ENCODE results near the gene PCSK4.

PCSK4 gene

GRCh38 chr19:1447504-1447903, 42.6 kb downstream of the PCSK4 start:
- H2BK120ac ChIP-seq (ENCODE audit: low read depth, low read length), result no peak overlapping the region
- no peak overlapping the region for H4K91ac ChIP-seq (ENCODE audit: low read length)
- no peak overlapping the region for H3K23ac ChIP-seq (ENCODE audit: low read length in 2 of 2)
- DNase-seq, result no peak
- peaks cover 52 to 61% of the 10 kb centered on the region in 2 experiments for H3K27me3 ChIP-seq (ENCODE audit: control insufficient read depth in 1 of 2, insufficient read depth in 1 of 2, low read length in 2 of 2)
- no peak overlapping the region for H3K4me3 ChIP-seq (ENCODE audit: insufficient read depth in 1 of 2, low read depth in 1 of 2, low read length in 2 of 2)
- no peak overlapping the region for H2AK5ac ChIP-seq (ENCODE audit: low read length, severe bottlenecking)
- no peak overlapping the region for H4K8ac ChIP-seq (ENCODE audit: low read length)
- H3K36me3 ChIP-seq (ENCODE audit: control insufficient read depth in 1 of 2, insufficient read depth in 2 of 2, low read depth in 1 of 2, low read length in 2 of 2), result peaks cover 8% of the 10 kb centered on the region in 2 experiments
- no peaks in the 10 kb centered on the region for H3K9me3 ChIP-seq (ENCODE audit: control insufficient read depth, low read length)
- no peak overlapping the region for H3K4ac ChIP-seq (ENCODE audit: low read depth in 1 of 2, low read length in 2 of 2)
- peaks cover 2% of the 10 kb centered on the region for H3K79me1 ChIP-seq (replicated peaks; ENCODE audit: low read length, poor library complexity, severe bottlenecking)
- H2BK5ac ChIP-seq (ENCODE audit: low read depth, low read length, poor library complexity, severe bottlenecking), result no peak overlapping the region
- no peak overlapping the region for H2BK12ac ChIP-seq (ENCODE audit: low read length in 2 of 2)
- no peak overlapping the region for H3K18ac ChIP-seq (ENCODE audit: low read depth in 1 of 2, low read length in 2 of 2)
- H2BK15ac ChIP-seq (ENCODE audit: low read depth, poor library complexity, severe bottlenecking), result no peak overlapping the region
- H3K9ac ChIP-seq (ENCODE audit: low read length), result no peak overlapping the region
- no peak overlapping the region for H3K27ac ChIP-seq (ENCODE audit: low read length, poor library complexity, severe bottlenecking)
- peaks cover 37% of the 10 kb centered on the region for H3K4me1 ChIP-seq (ENCODE audit: control insufficient read depth, insufficient read depth, low read depth, low read length)
- 47% methylated on average over 4 of the region's 4 CpGs for WGBS
- no peak overlapping the region for H3K14ac ChIP-seq (ENCODE audit: low read length in 2 of 2)
- H3K4me2 ChIP-seq (ENCODE audit: low read length, poor library complexity, severe bottlenecking), result no peak overlapping the region
- H2AFZ ChIP-seq (ENCODE audit: low read depth, low read length), result no peak overlapping the region

GRCh38 chr19:1446713-1447481, 43.3 kb downstream of the PCSK4 start:
- H2AFZ ChIP-seq (ENCODE audit: low read depth, low read length), result no peak overlapping the region
- no peak overlapping the region for H2BK12ac ChIP-seq (ENCODE audit: low read length in 2 of 2)
- no peak overlapping the region for H4K8ac ChIP-seq (ENCODE audit: low read length)
- no peak overlapping the region for H2BK120ac ChIP-seq (ENCODE audit: low read depth, low read length)
- H3K4me2 ChIP-seq (ENCODE audit: low read length, poor library complexity, severe bottlenecking), result peak overlapping the region; percentile 74
- H2AK5ac ChIP-seq (ENCODE audit: low read length, severe bottlenecking), result no peak overlapping the region
- no peak overlapping the region for H3K14ac ChIP-seq (ENCODE audit: low read length in 2 of 2)
- H3K9me3 ChIP-seq (ENCODE audit: control insufficient read depth, low read length), result no peaks in the 10 kb centered on the region
- H3K36me3 ChIP-seq (ENCODE audit: control insufficient read depth in 1 of 2, insufficient read depth in 2 of 2, low read depth in 1 of 2, low read length in 2 of 2), result peaks cover 12 to 14% of the 10 kb centered on the region in 2 experiments
- peaks cover 46 to 55% of the 10 kb centered on the region in 2 experiments for H3K27me3 ChIP-seq (ENCODE audit: control insufficient read depth in 1 of 2, insufficient read depth in 1 of 2, low read length in 2 of 2)
- peaks cover 5% of the 10 kb centered on the region for H3K79me1 ChIP-seq (replicated peaks; ENCODE audit: low read length, poor library complexity, severe bottlenecking)
- DNase-seq, result no peak
- peaks cover 39% of the 10 kb centered on the region for H3K4me1 ChIP-seq (ENCODE audit: control insufficient read depth, insufficient read depth, low read depth, low read length)
- no peak overlapping the region for H4K91ac ChIP-seq (ENCODE audit: low read length)
- no peak overlapping the region for H2BK15ac ChIP-seq (ENCODE audit: low read depth, poor library complexity, severe bottlenecking)
- H3K18ac ChIP-seq (ENCODE audit: low read depth in 1 of 2, low read length in 2 of 2), result no peak overlapping the region
- H3K9ac ChIP-seq (ENCODE audit: low read length), result no peak overlapping the region
- no peak overlapping the region for H3K27ac ChIP-seq (ENCODE audit: low read length, poor library complexity, severe bottlenecking)
- peak overlapping the region in 1 of 2 experiments; percentile 44 for H3K4me3 ChIP-seq (ENCODE audit: insufficient read depth in 1 of 2, low read depth in 1 of 2, low read length in 2 of 2)
- no peak overlapping the region for H3K4ac ChIP-seq (ENCODE audit: low read depth in 1 of 2, low read length in 2 of 2)
- no peak overlapping the region for H3K23ac ChIP-seq (ENCODE audit: low read length in 2 of 2)
- WGBS, result 8% methylated on average over 48 of the region's 63 CpGs
- no peak overlapping the region for H2BK5ac ChIP-seq (ENCODE audit: low read depth, low read length, poor library complexity, severe bottlenecking)

- no peak overlapping the region for H3K18ac ChIP-seq (ENCODE audit: low read depth in 1 of 2, low read length in 2 of 2)
These were observed 44.0 kb downstream of the PCSK4 start for GRCh38 chr19:1445932-1446712.

More at GRCh38 chr19:1445932-1446712, 44.0 kb downstream of the PCSK4 start:
- H3K36me3 ChIP-seq (ENCODE audit: control insufficient read depth in 1 of 2, insufficient read depth in 2 of 2, low read depth in 1 of 2, low read length in 2 of 2), result peaks cover 19 to 22% of the 10 kb centered on the region in 2 experiments
- H3K14ac ChIP-seq (ENCODE audit: low read length in 2 of 2), result no peak overlapping the region
- 2% methylated on average over 66 of the region's 99 CpGs for WGBS
- H2BK12ac ChIP-seq (ENCODE audit: low read length in 2 of 2), result peak overlapping the region in 1 of 2 experiments; percentile 25
- peak overlapping the region in 1 of 2 experiments; percentile 51 for H3K23ac ChIP-seq (ENCODE audit: low read length in 2 of 2)
- no peak overlapping the region for H4K91ac ChIP-seq (ENCODE audit: low read length)
- H4K8ac ChIP-seq (ENCODE audit: low read length), result no peak overlapping the region
- no peak overlapping the region for H3K4ac ChIP-seq (ENCODE audit: low read depth in 1 of 2, low read length in 2 of 2)
- no peak overlapping the region for H2AK5ac ChIP-seq (ENCODE audit: low read length, severe bottlenecking)
- no peak overlapping the region for H3K27ac ChIP-seq (ENCODE audit: low read length, poor library complexity, severe bottlenecking)
- peaks cover 38 to 48% of the 10 kb centered on the region in 2 experiments for H3K27me3 ChIP-seq (ENCODE audit: control insufficient read depth in 1 of 2, insufficient read depth in 1 of 2, low read length in 2 of 2)
- H2AFZ ChIP-seq (ENCODE audit: low read depth, low read length), result no peak overlapping the region
- no peak overlapping the region for H2BK5ac ChIP-seq (ENCODE audit: low read depth, low read length, poor library complexity, severe bottlenecking)
- no peak overlapping the region for H2BK15ac ChIP-seq (ENCODE audit: low read depth, poor library complexity, severe bottlenecking)
- H3K9ac ChIP-seq (ENCODE audit: low read length), result no peak overlapping the region
- no peak overlapping the region for H2BK120ac ChIP-seq (ENCODE audit: low read depth, low read length)
- H3K9me3 ChIP-seq (ENCODE audit: control insufficient read depth, low read length), result no peaks in the 10 kb centered on the region
- H3K4me1 ChIP-seq (ENCODE audit: control insufficient read depth, insufficient read depth, low read depth, low read length), result peaks cover 39% of the 10 kb centered on the region
- H3K79me1 ChIP-seq (replicated peaks; ENCODE audit: low read length, poor library complexity, severe bottlenecking), result peaks cover 6% of the 10 kb centered on the region
- peak overlapping the region in 1 of 2 experiments; percentile 44 for H3K4me3 ChIP-seq (ENCODE audit: insufficient read depth in 1 of 2, low read depth in 1 of 2, low read length in 2 of 2)
- no peak for DNase-seq
- H3K4me2 ChIP-seq (ENCODE audit: low read length, poor library complexity, severe bottlenecking), result peak overlapping the region; percentile 74

Data from mesenchymal stem cell (in vitro differentiated cells and primary cell).